Neural progenitor cell (in vitro differentiated cells): ENCODE measurements around the gene CPA4. TPM values are rescaled to one million over a fixed set of nuclear protein-coding genes. Genes with fewer than 3 reads are reported as not detected.
A peak's percentile ranks its signal among the peaks of the same experiment; 100 is the strongest.

Experiments used
- DNase-seq: peaks from one replicate; pipeline ENCODE4 v3.0.0-alpha.2; 2016; ENCODE audit warnings: low spot score
- H2AFZ ChIP-seq: fragments of 200-600 bp; sonication (generic); replicated peaks from 2 replicates; pipeline ENCODE4 v1.6.1; 2016; ENCODE audit warnings: antibody characterized with exemption
- H3F3A ChIP-seq: fragments of 200-600 bp; sonication (generic); 2 replicates; pipeline ENCODE4 v1.6.1; 2016; ENCODE audit warnings: antibody characterized with exemption, low read depth
- H3K27ac ChIP-seq: fragments of 200-600 bp; sonication (generic); 2 replicates; pipeline ENCODE4 v1.5.1; 2016; ENCODE audit warnings: mild to moderate bottlenecking
- H3K27me3 ChIP-seq: fragments of 200-600 bp; sonication (generic); 2 replicates; pipeline ENCODE4 v1.6.1; 2016; ENCODE audit warnings: mild to moderate bottlenecking, moderate library complexity
- H3K36me3 ChIP-seq: fragments of 200-600 bp; sonication (generic); 2 replicates; pipeline ENCODE4 v1.5.1; 2016
- H3K4me1 ChIP-seq: fragments of 200-600 bp; sonication (generic); 2 replicates; pipeline ENCODE4 v1.6.1; 2016; ENCODE audit warnings: mixed run types
- H3K4me2 ChIP-seq: fragments of 200-600 bp; sonication (generic); 2 replicates; pipeline ENCODE4 v1.6.1; 2016
- H3K4me3 ChIP-seq: fragments of 200-600 bp; sonication (generic); 2 replicates; pipeline ENCODE4 v1.5.1; 2016
- H3K79me2 ChIP-seq: fragments of 200-600 bp; sonication (generic); 2 replicates; pipeline ENCODE4 v1.6.1; 2016; ENCODE audit warnings: low read depth
- H3K9ac ChIP-seq: fragments of 200-600 bp; sonication (generic); 2 replicates; pipeline ENCODE4 v1.6.1; 2016
- H3K9me3 ChIP-seq: fragments of 200-600 bp; sonication (generic); 2 replicates; pipeline ENCODE4 v1.5.1; 2016; ENCODE audit warnings: low read depth
- H4K20me1 ChIP-seq: fragments of 200-600 bp; sonication (generic); 2 replicates; pipeline ENCODE4 v1.6.1; 2016; ENCODE audit warnings: low read depth
- H3K27ac Mint-ChIP-seq: 3 replicates; pipeline ENCODE4 v1.8.0; 2021; ENCODE audit warnings: mixed read lengths
- H3K27me3 Mint-ChIP-seq: 2 replicates; pipeline ENCODE4 v1.8.0; 2022; ENCODE audit warnings: low read depth, mild to moderate bottlenecking, inconsistent platforms, moderate library complexity, mixed read lengths; ENCODE audit not compliant: insufficient read depth
- H3K36me3 Mint-ChIP-seq: 3 replicates; pipeline ENCODE4 v1.8.0; 2021; ENCODE audit warnings: mixed read lengths
- H3K4me1 Mint-ChIP-seq: 3 replicates; pipeline ENCODE4 v1.8.0; 2021; ENCODE audit warnings: mixed read lengths
- H3K4me3 Mint-ChIP-seq: 3 replicates; pipeline ENCODE4 v1.8.0; 2021; ENCODE audit warnings: mild to moderate bottlenecking, moderate library complexity, mixed read lengths
- H3K9me3 Mint-ChIP-seq: 3 replicates; pipeline ENCODE4 v1.8.0; 2020; ENCODE audit warnings: mixed read lengths
- CTCF ChIP-seq: fragments of 200-600 bp; sonication (generic); IDR thresholded peaks from 2 replicates; pipeline ENCODE4 v1.5.1; 2017; ENCODE audit warnings: antibody characterized with exemption, mild to moderate bottlenecking
- EZH2 ChIP-seq: fragments of 200-600 bp; sonication (generic); IDR thresholded peaks from 2 replicates; pipeline ENCODE4 v1.6.1; 2017; ENCODE audit warnings: antibody characterized with exemption, mild to moderate bottlenecking, moderate library complexity
- EZH2phosphoT487 ChIP-seq: fragments of 200-600 bp; sonication (generic); IDR thresholded peaks from 2 replicates; pipeline ENCODE4 v1.6.1; 2017; ENCODE audit warnings: antibody characterized with exemption
- total RNA-seq: library from RNA; depleted of rRNA; stranded (reverse); fragments of >200 nt; gene quantifications from 2 replicates; pipeline ENCODE4 v1.2.3, GENCODE V29; 2015; ENCODE audit warnings: low replicate concordance

CPA4 gene
- total RNA-seq, 1 donor from 2014 or later = not detected

GRCh38 chr7:130293521-130293920 is 560 bp downstream of the CPA4 start:
- TF ChIP-seq EZH2 (no peak), CTCF (no peak), EZH2phosphoT487 (no peak)
- peak overlapping the region; percentile 76 for H3K27ac Mint-ChIP-seq
- H3K27me3 Mint-ChIP-seq = peaks cover 12% of the 10 kb centered on the region
- H3K4me3 ChIP-seq = no peak overlapping the region
- H2AFZ ChIP-seq = no peak overlapping the region
- H4K20me1 ChIP-seq = no peaks in the 10 kb centered on the region
- H3K9me3 ChIP-seq = no peaks in the 10 kb centered on the region
- DNase-seq = no peak
- no peaks in the 10 kb centered on the region for H3K36me3 Mint-ChIP-seq
- peaks cover 29% of the 10 kb centered on the region for H3K4me1 Mint-ChIP-seq
- no peak overlapping the region for H3K9ac ChIP-seq
- H3K79me2 ChIP-seq = no peaks in the 10 kb centered on the region
- H3K27me3 ChIP-seq = no peaks in the 10 kb centered on the region
- H3F3A ChIP-seq = no peaks in the 10 kb centered on the region
- H3K4me1 ChIP-seq = no peaks in the 10 kb centered on the region
- peaks cover 25% of the 10 kb centered on the region for H3K9me3 Mint-ChIP-seq
- no peak overlapping the region for H3K4me2 ChIP-seq
- H3K4me3 Mint-ChIP-seq = no peak overlapping the region
- no peak overlapping the region for H3K27ac ChIP-seq
- H3K36me3 ChIP-seq = no peaks in the 10 kb centered on the region

- Histone ChIP-seq H3K4me1 (no peaks in the 10 kb centered on the region), H3K36me3 (no peaks in the 10 kb centered on the region), H3F3A (no peaks in the 10 kb centered on the region), H3K9me3 (no peaks in the 10 kb centered on the region), H4K20me1 (no peaks in the 10 kb centered on the region), H3K9ac (no peak overlapping the region), H2AFZ (no peak overlapping the region), H3K27ac (no peak overlapping the region), H3K27me3 (no peaks in the 10 kb centered on the region), H3K4me2 (no peak overlapping the region), H3K4me3 (no peak overlapping the region), H3K79me2 (no peaks in the 10 kb centered on the region)
- H3K4me3 Mint-ChIP-seq = no peak overlapping the region
- no peak overlapping the region for H3K27ac Mint-ChIP-seq
- DNase-seq = no peak
- H3K4me1 Mint-ChIP-seq = peaks cover 34% of the 10 kb centered on the region
- H3K27me3 Mint-ChIP-seq = peaks cover 12% of the 10 kb centered on the region
- H3K36me3 Mint-ChIP-seq = no peaks in the 10 kb centered on the region
- H3K9me3 Mint-ChIP-seq = peaks cover 25% of the 10 kb centered on the region
- TF ChIP-seq EZH2 (no peak), EZH2phosphoT487 (no peak)
These were observed 1.4 kb downstream of the CPA4 start for GRCh38 chr7:130294314-130294713.

- H3K36me3 ChIP-seq = no peaks in the 10 kb centered on the region
- Mint-ChIP-seq H3K36me3 (no peaks in the 10 kb centered on the region), H3K4me1 (peaks cover 37% of the 10 kb centered on the region), H3K27me3 (peaks cover 13% of the 10 kb centered on the region), H3K4me3 (no peak overlapping the region), H3K27ac (peak overlapping the region; percentile 93), H3K9me3 (peaks cover 30% of the 10 kb centered on the region)
- H3K4me2 ChIP-seq = no peak overlapping the region
- H3K4me1 ChIP-seq = no peaks in the 10 kb centered on the region
- no peaks in the 10 kb centered on the region for H3F3A ChIP-seq
- H3K4me3 ChIP-seq = no peak overlapping the region
- H3K27me3 ChIP-seq = no peaks in the 10 kb centered on the region
- no peak for DNase-seq
- TF ChIP-seq EZH2phosphoT487 = no peak
- no peak for TF ChIP-seq EZH2
- no peak for TF ChIP-seq CTCF
- no peak overlapping the region for H2AFZ ChIP-seq
- H3K9ac ChIP-seq = no peak overlapping the region
- H3K27ac ChIP-seq = no peak overlapping the region
- H4K20me1 ChIP-seq = no peaks in the 10 kb centered on the region
- no peaks in the 10 kb centered on the region for H3K9me3 ChIP-seq
- H3K79me2 ChIP-seq = no peaks in the 10 kb centered on the region
These were observed 3.4 kb downstream of the CPA4 start for GRCh38 chr7:130296221-130296951.
